Mesendoderm (in vitro differentiated cells): ENCODE results near the gene CASTOR2.
"Not testable (repeated sequence)": the region's sequence is repeated elsewhere in the genome, so short reads cannot be mapped to it uniquely, and the experiment has no call there.

Source experiments
- DNase-seq: peaks from one replicate; pipeline ENCODE4 v3.0.0; 2013
- H2AK5ac ChIP-seq: 2 replicates; pipeline ENCODE4 v1.6.1; 2013; ENCODE audit warnings: low read length, inconsistent platforms
- H2BK120ac ChIP-seq: 2 replicates; pipeline ENCODE4 v1.6.1; 2013; ENCODE audit warnings: low read depth, mild to moderate bottlenecking, low read length, moderate library complexity, mixed read lengths
- H2BK15ac ChIP-seq: replicated peaks from 2 replicates; pipeline ENCODE4 v1.6.1; 2013; ENCODE audit warnings: low read depth, mild to moderate bottlenecking, moderate library complexity
- H2BK5ac ChIP-seq: 2 replicates; pipeline ENCODE4 v1.6.1; 2013; ENCODE audit warnings: low read length, inconsistent platforms
- H3K18ac ChIP-seq: 2 replicates; pipeline ENCODE4 v1.6.1; 2013; ENCODE audit warnings: mild to moderate bottlenecking, low read length, mixed read lengths
- H3K23ac ChIP-seq: one replicate; pipeline ENCODE4 v1.6.1; 2013; ENCODE audit warnings: low read length
- H3K27ac ChIP-seq: 2 replicates; pipeline ENCODE4 v1.5.1; 2013; ENCODE audit warnings: low read depth, mild to moderate bottlenecking, inconsistent platforms, low read length, moderate library complexity
- H3K27me3 ChIP-seq: 2 replicates; pipeline ENCODE4 v1.6.1; 2013; ENCODE audit warnings: low read length, control low read depth, mild to moderate bottlenecking, inconsistent platforms; ENCODE audit not compliant: insufficient read depth, poor library complexity
- H3K36me3 ChIP-seq: 2 replicates; pipeline ENCODE4 v1.6.1; 2013; ENCODE audit warnings: low read length, inconsistent platforms; ENCODE audit not compliant: control insufficient read depth, insufficient read depth
- H3K4ac ChIP-seq: one replicate; pipeline ENCODE4 v1.6.1; 2013; ENCODE audit warnings: low read depth, mild to moderate bottlenecking, low read length, moderate library complexity
- H3K4me1 ChIP-seq: 2 replicates; pipeline ENCODE4 v1.6.1; 2013; ENCODE audit warnings: low read depth, low read length, inconsistent platforms; ENCODE audit not compliant: control insufficient read depth
- H3K4me2 ChIP-seq: 2 replicates; pipeline ENCODE4 v1.6.1; 2013; ENCODE audit warnings: low read length
- H3K4me3 ChIP-seq: 2 replicates; pipeline ENCODE4 v1.5.1; 2013; ENCODE audit warnings: mild to moderate bottlenecking, low read length
- H3K56ac ChIP-seq: one replicate; pipeline ENCODE4 v1.6.1; 2013; ENCODE audit warnings: low read length
- H3K79me1 ChIP-seq: 2 replicates; pipeline ENCODE4 v1.6.1; 2013; ENCODE audit warnings: low read length, inconsistent platforms
- H3K79me2 ChIP-seq: 2 replicates; pipeline ENCODE4 v1.6.1; 2013; ENCODE audit warnings: mild to moderate bottlenecking, low read length; ENCODE audit not compliant: control insufficient read depth, insufficient read depth
- H3K9ac ChIP-seq: 2 replicates; pipeline ENCODE4 v1.6.1; 2013; ENCODE audit warnings: low read length, inconsistent platforms
- H4K5ac ChIP-seq: one replicate; pipeline ENCODE4 v1.6.1; 2013; ENCODE audit warnings: low read length
- H4K8ac ChIP-seq: one replicate; pipeline ENCODE4 v1.6.1; 2013; ENCODE audit warnings: low read depth, mild to moderate bottlenecking, control low read depth, low read length, moderate library complexity
- WGBS: extraction: QIAGEN DNeasy Blood & Tissue Kit; methylation state at CpG from one replicate; pipeline ENCODE4 v1.1.7; 2013; ENCODE audit warnings: low lambda C conversion rate, missing lambda C conversion rate; ENCODE audit not compliant: insufficient coverage; ENCODE audit errors: extremely low coverage; 5-methylcytosine and 5-hydroxymethylcytosine counted together

CASTOR2 gene

GRCh38 chr7:74975959-74976358, 11.5 kb downstream of the CASTOR2 start:
- not testable (repeated sequence) for H3K79me1 ChIP-seq, H3K18ac ChIP-seq, H3K56ac ChIP-seq, H3K4me2 ChIP-seq, H2AK5ac ChIP-seq, H3K27me3 ChIP-seq, H2BK5ac ChIP-seq, H3K4me3 ChIP-seq, H4K5ac ChIP-seq, H3K27ac ChIP-seq, H3K23ac ChIP-seq, H3K4ac ChIP-seq, H3K4me1 ChIP-seq, H3K36me3 ChIP-seq, H2BK120ac ChIP-seq, H4K8ac ChIP-seq, H3K79me2 ChIP-seq, H2BK15ac ChIP-seq, DNase-seq, H3K9ac ChIP-seq
- WGBS: no CpG with 5 or more reads among the region's 7 CpGs

GRCh38 chr7:74977523-74977922, 13.0 kb downstream of the CASTOR2 start:
- H3K23ac ChIP-seq, H3K4ac ChIP-seq, DNase-seq, H2AK5ac ChIP-seq, H3K79me2 ChIP-seq, H4K8ac ChIP-seq, H3K4me1 ChIP-seq, H2BK5ac ChIP-seq, H3K36me3 ChIP-seq, H3K4me2 ChIP-seq, H3K79me1 ChIP-seq, H3K27me3 ChIP-seq, H3K27ac ChIP-seq, H3K9ac ChIP-seq, H3K4me3 ChIP-seq, H2BK120ac ChIP-seq, H3K18ac ChIP-seq, H2BK15ac ChIP-seq, H3K56ac ChIP-seq, H4K5ac ChIP-seq: not testable (repeated sequence)
- no CpG with 5 or more reads among the region's 9 CpGs for WGBS

GRCh38 chr7:74988436-74988835, 23.9 kb downstream of the CASTOR2 start:
- H2BK5ac ChIP-seq, H3K56ac ChIP-seq, DNase-seq, H3K79me1 ChIP-seq, H3K27ac ChIP-seq, H3K4me2 ChIP-seq, H2BK15ac ChIP-seq, H3K9ac ChIP-seq, H3K23ac ChIP-seq, H2BK120ac ChIP-seq, H3K36me3 ChIP-seq, H2AK5ac ChIP-seq, H3K4me3 ChIP-seq, H3K18ac ChIP-seq, H3K27me3 ChIP-seq, H4K8ac ChIP-seq, H3K4ac ChIP-seq, H4K5ac ChIP-seq, H3K79me2 ChIP-seq, H3K4me1 ChIP-seq: not testable (repeated sequence)
- no CpG with 5 or more reads among the region's 9 CpGs for WGBS

GRCh38 chr7:74993121-74993520, 28.6 kb downstream of the CASTOR2 start:
- Histone ChIP-seq H3K4ac (no peak overlapping the region), H3K27ac (no peak overlapping the region), H3K79me2 (peaks cover 17% of the 10 kb centered on the region), H3K4me3 (no peak overlapping the region), H2BK5ac (no peak overlapping the region), H3K27me3 (no peaks in the 10 kb centered on the region), H3K18ac (peak overlapping the region; percentile 23), H3K4me2 (no peak overlapping the region), H3K9ac (no peak overlapping the region), H4K8ac (no peak overlapping the region), H2AK5ac (no peak overlapping the region), H3K23ac (no peak overlapping the region), H2BK120ac (no peak overlapping the region), H4K5ac (no peak overlapping the region), H3K56ac (no peak overlapping the region), H3K4me1 (no peaks in the 10 kb centered on the region), H3K36me3 (no peaks in the 10 kb centered on the region), H3K79me1 (peaks cover 5% of the 10 kb centered on the region), H2BK15ac (no peak overlapping the region)
- no peak for DNase-seq
- no CpG with 5 or more reads among the region's 4 CpGs for WGBS

GRCh38 chr7:74994869-74995543, 30.5 kb downstream of the CASTOR2 start:
- H3K18ac ChIP-seq, H3K4me1 ChIP-seq, H2BK5ac ChIP-seq, H3K27me3 ChIP-seq, H3K4me3 ChIP-seq, H3K4me2 ChIP-seq, H2AK5ac ChIP-seq, H2BK120ac ChIP-seq, H4K8ac ChIP-seq, H3K9ac ChIP-seq, H3K79me1 ChIP-seq, DNase-seq, H3K23ac ChIP-seq, H3K36me3 ChIP-seq, H4K5ac ChIP-seq, H3K27ac ChIP-seq, H3K4ac ChIP-seq, H2BK15ac ChIP-seq, H3K56ac ChIP-seq: not testable (repeated sequence)
- no CpG with 5 or more reads among the region's 17 CpGs for WGBS
- H3K79me2 ChIP-seq: peaks cover 17% of the 10 kb centered on the region

- H2AK5ac ChIP-seq, H3K56ac ChIP-seq, DNase-seq, H3K23ac ChIP-seq, H3K27me3 ChIP-seq, H4K5ac ChIP-seq, H3K4me3 ChIP-seq, H2BK5ac ChIP-seq, H3K18ac ChIP-seq, H4K8ac ChIP-seq, H3K9ac ChIP-seq, H2BK120ac ChIP-seq, H3K27ac ChIP-seq, H3K79me1 ChIP-seq, H3K36me3 ChIP-seq, H3K4me1 ChIP-seq, H3K4ac ChIP-seq, H2BK15ac ChIP-seq, H3K4me2 ChIP-seq: not testable (repeated sequence)
- WGBS: no CpG with 5 or more reads among the region's 5 CpGs
- H3K79me2 ChIP-seq: peaks cover 17% of the 10 kb centered on the region
Observed at GRCh38 chr7:74996361-74996760, 31.9 kb downstream of the CASTOR2 start.
